ENCODE results near the gene BST1. TPM values are rescaled to one million over a fixed set of nuclear protein-coding genes. Genes with fewer than 3 reads are reported as not detected.
A peak's percentile ranks its signal among the peaks of the same experiment; 100 is the strongest.

BST1 gene
- total and polyA plus RNA-seq, 12 donors, result 1.3 to 5.7 (median 3.0) TPM

DNA sequence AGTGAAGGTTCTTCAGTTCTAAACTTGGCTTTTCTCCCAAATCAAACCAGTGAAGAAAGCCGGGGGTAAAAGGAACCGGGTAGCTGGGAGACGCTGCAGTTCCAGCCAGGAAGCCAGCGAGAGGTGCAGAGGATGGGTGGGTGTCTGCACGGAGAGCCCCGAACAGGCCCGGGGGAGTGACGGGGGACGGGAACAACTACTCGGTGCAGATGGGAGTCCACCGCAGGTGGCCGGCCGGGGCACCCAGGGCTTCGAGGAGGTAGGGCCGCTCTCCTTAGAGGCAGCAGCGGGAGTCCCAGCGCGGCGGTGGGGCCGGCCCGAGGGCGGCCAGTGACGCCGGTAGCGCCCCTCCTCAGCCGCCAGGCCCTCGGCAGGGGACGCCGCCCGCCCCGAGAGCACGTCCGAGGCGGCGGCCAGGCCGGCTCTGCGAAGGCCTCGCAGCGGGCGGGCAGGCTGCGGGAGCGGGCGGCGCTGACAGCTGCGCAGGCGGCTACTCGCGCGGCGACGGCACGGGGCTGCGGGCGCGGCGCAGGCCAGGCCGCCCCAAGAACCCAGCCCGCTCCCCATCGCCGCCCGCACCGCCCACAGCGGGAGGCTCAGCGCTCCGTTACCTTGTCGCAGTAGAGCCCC is 48.2 kb upstream of the BST1 start:
- ATAC-seq, result peak; percentile 45 to 70 (median 58)
- WGBS, 2 donors, result 1% methylated on average over 49 to 66 of the region's 66 CpGs
- intact Hi-C loops (cut with DNase I), result loop anchor here in 6 of 10 donors (1.0 to 10.0 kb wide), 10 partner anchors 27 to 652 kb away; partner anchors contain the start of genes CPEB2 (in 2 of the 6) and FAM200B (in 1 of the 6)

DNA sequence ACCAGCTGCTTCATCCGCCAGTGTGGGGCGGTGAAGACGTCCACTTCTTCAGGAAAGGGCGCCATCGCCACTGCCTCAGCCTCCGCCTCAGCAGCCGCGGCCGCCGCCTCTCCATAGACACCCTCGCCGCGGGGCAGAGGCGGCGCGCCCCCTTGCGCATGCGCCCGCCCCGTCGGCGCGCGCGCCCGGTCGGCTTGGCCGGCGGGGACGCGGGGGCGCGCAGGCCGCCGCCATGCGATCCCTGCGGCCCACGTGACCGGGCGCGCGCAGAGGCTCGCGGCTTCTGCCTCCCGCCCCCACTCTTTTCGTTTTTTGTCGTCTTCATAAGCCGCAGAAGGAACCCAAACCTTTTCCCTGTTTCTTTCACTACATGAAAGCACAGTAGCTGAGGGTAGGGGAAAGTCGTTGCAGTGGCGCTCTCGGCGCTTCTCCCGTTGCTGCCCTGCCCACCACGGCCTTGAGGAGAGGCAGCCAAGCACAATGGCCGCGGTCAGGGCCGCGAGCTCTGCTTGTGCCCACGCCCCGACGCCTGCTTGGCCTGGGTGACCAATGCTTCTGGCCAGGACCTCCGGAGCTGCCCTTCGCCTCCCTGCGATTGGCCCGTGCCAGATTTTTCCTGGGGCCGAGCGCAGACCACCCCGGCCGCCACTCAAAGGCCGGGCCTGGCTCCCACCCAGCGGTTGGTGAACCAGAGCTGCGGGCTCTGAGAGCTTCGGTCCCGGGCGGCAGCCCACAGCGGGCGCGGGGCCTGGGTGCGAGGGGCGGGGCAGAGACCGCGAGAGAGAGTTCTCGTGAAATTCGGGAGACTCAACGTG is 47.4 kb upstream of the BST1 start, which contains the start of gene FBXL5:
TSS of gene FBXL5 (minus strand) at position 135 of the 815 bp plus-strand sequence. CDS start at position 65, 70 bp downstream.
- intact Hi-C loops (cut with DNase I), result loop anchor here in 4 of 10 donors (1.0 to 10.0 kb wide), 8 partner anchors 26 to 653 kb away; partner anchors contain the start of genes CPEB2 (in 2 of the 4) and FAM200B (in 1 of the 4)
- Histone ChIP-seq H3K27ac (peak within 1 kb of the TSS; percentile 91 to 100 (median 99)), H3K27me3 (no peaks in the 10 kb centered on the region), H3K4me1 (peaks cover 0 to 81% (median 42%) of the 10 kb centered on the region in 9 donors), H3K4me3 (peak within 1 kb of the TSS; percentile 48 to 85 (median 72)), H3K9me3 (no peaks in the 10 kb centered on the region), H3K36me3 (no peaks in the 10 kb centered on the region)
- 1 to 2% methylated on average over 84 to 85 of the region's 85 CpGs for WGBS, 2 donors
- TF ChIP-seq, protein P1, sequence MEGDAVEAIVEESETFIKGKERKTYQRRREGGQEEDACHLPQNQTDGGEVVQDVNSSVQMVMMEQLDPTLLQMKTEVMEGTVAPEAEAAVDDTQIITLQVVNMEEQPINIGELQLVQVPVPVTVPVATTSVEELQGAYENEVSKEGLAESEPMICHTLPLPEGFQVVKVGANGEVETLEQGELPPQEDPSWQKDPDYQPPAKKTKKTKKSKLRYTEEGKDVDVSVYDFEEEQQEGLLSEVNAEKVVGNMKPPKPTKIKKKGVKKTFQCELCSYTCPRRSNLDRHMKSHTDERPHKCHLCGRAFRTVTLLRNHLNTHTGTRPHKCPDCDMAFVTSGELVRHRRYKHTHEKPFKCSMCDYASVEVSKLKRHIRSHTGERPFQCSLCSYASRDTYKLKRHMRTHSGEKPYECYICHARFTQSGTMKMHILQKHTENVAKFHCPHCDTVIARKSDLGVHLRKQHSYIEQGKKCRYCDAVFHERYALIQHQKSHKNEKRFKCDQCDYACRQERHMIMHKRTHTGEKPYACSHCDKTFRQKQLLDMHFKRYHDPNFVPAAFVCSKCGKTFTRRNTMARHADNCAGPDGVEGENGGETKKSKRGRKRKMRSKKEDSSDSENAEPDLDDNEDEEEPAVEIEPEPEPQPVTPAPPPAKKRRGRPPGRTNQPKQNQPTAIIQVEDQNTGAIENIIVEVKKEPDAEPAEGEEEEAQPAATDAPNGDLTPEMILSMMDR (IDR thresholded peaks at IDR 0.05), result no peak
- ATAC-seq (peak; percentile 86 to 93 (median 90)), DNase-seq (peak; percentile 77 to 85)

More for the DNA sequence above, 48.2 kb upstream of the BST1 start:
- DNase-seq, result peak; percentile 55 to 60
- Histone ChIP-seq H3K27ac (peak overlapping the region; percentile 91 to 100 (median 99)), H3K27me3 (no peaks in the 10 kb centered on the region), H3K4me3 (peak overlapping the region; percentile 48 to 85 (median 72)), H3K9me3 (no peaks in the 10 kb centered on the region), H3K4me1 (peaks cover 4 to 82% (median 49%) of the 10 kb centered on the region in 9 donors), H3K36me3 (no peaks in the 10 kb centered on the region)
- TF ChIP-seq, protein P1 (IDR thresholded peaks at IDR 0.05), result no peak

DNA sequence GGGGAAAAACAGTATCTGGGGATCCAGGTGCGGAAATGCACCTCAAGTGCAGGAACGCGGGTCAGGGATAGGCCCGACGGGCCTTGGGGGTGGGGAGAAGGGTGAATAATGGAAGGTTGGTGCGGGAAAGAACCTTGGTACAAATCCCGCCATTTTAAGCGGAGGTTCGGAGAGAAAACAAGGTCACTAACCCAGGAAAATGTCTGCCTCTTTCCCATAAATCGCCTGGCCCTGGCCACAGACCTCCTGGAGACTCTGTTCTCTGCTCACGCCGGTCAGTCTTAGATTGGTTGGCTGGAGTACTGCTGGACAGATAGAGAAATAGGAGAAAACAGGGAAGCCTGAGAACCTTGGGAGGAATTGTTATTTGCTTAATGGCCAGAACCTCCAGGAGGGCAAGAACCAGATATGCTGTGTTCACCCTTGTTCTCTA is 46.8 kb upstream of the BST1 start:
- DNase-seq (peak in 1 of 2 donors; percentile 28), ATAC-seq (peak in 3 of 8 donors; percentile 1 to 25 (median 16))
- H3K4me1 ChIP-seq, result peaks cover 0 to 80% (median 36%) of the 10 kb centered on the region in 9 donors
- peak overlapping the region; percentile 48 to 85 (median 72) for H3K4me3 ChIP-seq
- 51 to 55% methylated on average over 12 of the region's 12 CpGs for WGBS, 2 donors
- no peaks in the 10 kb centered on the region for H3K27me3 ChIP-seq
- TF ChIP-seq, protein P1 (IDR thresholded peaks at IDR 0.05), result no peak
- intact Hi-C loops (cut with DNase I), result loop anchor here in 4 of 10 donors (5.0 to 10.0 kb wide), 6 partner anchors 181 to 654 kb away; partner anchors contain the start of gene CPEB2 (in 2 of the 4)
- H3K36me3 ChIP-seq, result no peaks in the 10 kb centered on the region
- peak overlapping the region; percentile 91 to 100 (median 99) for H3K27ac ChIP-seq
- H3K9me3 ChIP-seq, result no peaks in the 10 kb centered on the region

DNA sequence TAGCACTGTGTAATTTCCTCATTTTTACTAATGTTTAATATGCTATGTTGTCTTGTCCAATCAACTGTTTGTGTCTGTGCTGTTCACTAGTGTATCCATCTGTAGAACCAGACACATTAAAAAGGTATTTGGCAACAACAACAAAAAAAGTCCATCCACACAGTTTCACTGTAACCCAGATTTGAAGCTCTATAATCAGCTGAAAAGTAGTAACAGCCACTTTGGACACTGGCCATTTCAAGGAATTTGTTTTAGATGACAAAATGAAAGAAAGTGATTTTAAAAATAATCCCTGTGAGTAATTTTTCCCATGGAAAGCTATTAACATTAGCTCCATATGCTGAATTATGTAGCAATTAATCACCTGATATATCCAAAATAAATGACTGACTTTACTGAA is 45.5 kb upstream of the BST1 start:
- TF ChIP-seq, protein P1 (IDR thresholded peaks at IDR 0.05), result no peak
- Histone ChIP-seq H3K27me3 (no peaks in the 10 kb centered on the region), H3K9me3 (no peaks in the 10 kb centered on the region), H3K36me3 (no peaks in the 10 kb centered on the region), H3K27ac (peak overlapping the region in 2 of 10 donors; percentile 19 to 100), H3K4me1 (peaks cover 0 to 66% (median 23%) of the 10 kb centered on the region in 9 donors), H3K4me3 (peak overlapping the region in 1 of 10 donors; percentile 72)
- no peak for DNase-seq
- ATAC-seq, result no peak
- intact Hi-C loops (cut with DNase I), result loop anchor here in 4 of 10 donors (5.0 to 10.0 kb wide), 6 partner anchors 183 to 655 kb away; partner anchors contain the start of gene CPEB2 (in 2 of the 4)
